Measurements from ENCODE around the gene DNAJC7. TPM values are rescaled to one million over a fixed set of nuclear protein-coding genes. Genes with fewer than 3 reads are reported as not detected.

The DNAJC7 gene
- total RNA-seq, 1 donor from 2014 or later, result 124 TPM

DNA sequence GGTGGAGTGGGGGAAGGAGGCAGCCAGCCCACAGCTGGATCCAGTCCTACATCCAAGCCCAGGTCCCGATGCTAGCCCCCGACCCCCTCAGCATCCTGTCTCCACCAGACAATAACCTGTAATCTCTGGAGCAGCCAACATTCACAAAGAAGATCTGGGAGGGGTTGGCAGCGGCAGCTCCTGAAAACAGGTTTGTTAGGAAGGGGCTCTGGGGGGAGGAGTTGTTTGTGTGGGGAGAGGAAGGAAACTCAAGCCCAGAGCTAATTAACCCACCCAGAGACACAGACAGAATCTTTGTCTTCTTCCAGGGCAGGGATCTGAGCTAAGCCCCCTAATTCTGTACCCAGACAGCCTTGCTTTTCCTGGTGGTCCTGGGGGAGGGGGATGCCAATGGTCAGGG, 37.8 kb upstream of the DNAJC7 start:
- DNase-seq, result no peak
- no peaks in the 10 kb centered on the region for H3K4me1 Mint-ChIP-seq (ENCODE audit: low read depth, unreplicated experiment)
- TF ChIP-seq, protein P1, sequence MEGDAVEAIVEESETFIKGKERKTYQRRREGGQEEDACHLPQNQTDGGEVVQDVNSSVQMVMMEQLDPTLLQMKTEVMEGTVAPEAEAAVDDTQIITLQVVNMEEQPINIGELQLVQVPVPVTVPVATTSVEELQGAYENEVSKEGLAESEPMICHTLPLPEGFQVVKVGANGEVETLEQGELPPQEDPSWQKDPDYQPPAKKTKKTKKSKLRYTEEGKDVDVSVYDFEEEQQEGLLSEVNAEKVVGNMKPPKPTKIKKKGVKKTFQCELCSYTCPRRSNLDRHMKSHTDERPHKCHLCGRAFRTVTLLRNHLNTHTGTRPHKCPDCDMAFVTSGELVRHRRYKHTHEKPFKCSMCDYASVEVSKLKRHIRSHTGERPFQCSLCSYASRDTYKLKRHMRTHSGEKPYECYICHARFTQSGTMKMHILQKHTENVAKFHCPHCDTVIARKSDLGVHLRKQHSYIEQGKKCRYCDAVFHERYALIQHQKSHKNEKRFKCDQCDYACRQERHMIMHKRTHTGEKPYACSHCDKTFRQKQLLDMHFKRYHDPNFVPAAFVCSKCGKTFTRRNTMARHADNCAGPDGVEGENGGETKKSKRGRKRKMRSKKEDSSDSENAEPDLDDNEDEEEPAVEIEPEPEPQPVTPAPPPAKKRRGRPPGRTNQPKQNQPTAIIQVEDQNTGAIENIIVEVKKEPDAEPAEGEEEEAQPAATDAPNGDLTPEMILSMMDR (IDR thresholded peaks at IDR 0.05; ENCODE audit: partially characterized antibody, unreplicated experiment), result no peak
- H3K27ac Mint-ChIP-seq (ENCODE audit: unreplicated experiment), result no peak overlapping the region
- peaks cover 17% of the 10 kb centered on the region for H3K27me3 Mint-ChIP-seq (ENCODE audit: unreplicated experiment)
- H3K9me3 Mint-ChIP-seq (ENCODE audit: unreplicated experiment), result peaks cover 2% of the 10 kb centered on the region
- H3K36me3 Mint-ChIP-seq (ENCODE audit: unreplicated experiment), result no peaks in the 10 kb centered on the region
- H3K4me3 Mint-ChIP-seq (ENCODE audit: unreplicated experiment), result no peak overlapping the region

- H3K4me1 Mint-ChIP-seq (ENCODE audit: low read depth, unreplicated experiment), result peaks cover 2% of the 10 kb centered on the region
- TF ChIP-seq, protein P1 (IDR thresholded peaks at IDR 0.05; ENCODE audit: partially characterized antibody, unreplicated experiment), result no peak
- no peaks in the 10 kb centered on the region for H3K36me3 Mint-ChIP-seq (ENCODE audit: unreplicated experiment)
- H3K4me3 Mint-ChIP-seq (ENCODE audit: unreplicated experiment), result no peak overlapping the region
- H3K9me3 Mint-ChIP-seq (ENCODE audit: unreplicated experiment), result peaks cover 4% of the 10 kb centered on the region
- no peak for DNase-seq
- H3K27me3 Mint-ChIP-seq (ENCODE audit: unreplicated experiment), result peaks cover 17% of the 10 kb centered on the region
- no peak overlapping the region for H3K27ac Mint-ChIP-seq (ENCODE audit: unreplicated experiment)
These were observed 36.7 kb upstream of the DNAJC7 start for GRCh38 chr17:42053731-42054500.

- no peak for DNase-seq
- TF ChIP-seq, protein P1 (IDR thresholded peaks at IDR 0.05; ENCODE audit: partially characterized antibody, unreplicated experiment), result no peak
- Mint-ChIP-seq H3K9me3 (ENCODE audit: unreplicated experiment) (peaks cover 4% of the 10 kb centered on the region), H3K36me3 (ENCODE audit: unreplicated experiment) (no peaks in the 10 kb centered on the region), H3K4me3 (ENCODE audit: unreplicated experiment) (no peak overlapping the region), H3K4me1 (ENCODE audit: low read depth, unreplicated experiment) (peaks cover 2% of the 10 kb centered on the region), H3K27me3 (ENCODE audit: unreplicated experiment) (peaks cover 17% of the 10 kb centered on the region), H3K27ac (ENCODE audit: unreplicated experiment) (no peak overlapping the region)
These were observed 35.2 kb upstream of the DNAJC7 start for GRCh38 chr17:42052346-42052877.

GRCh38 chr17:42051645-42052044, 34.4 kb upstream of the DNAJC7 start:
- TF ChIP-seq, protein P1 (IDR thresholded peaks at IDR 0.05; ENCODE audit: partially characterized antibody, unreplicated experiment), result no peak
- H3K4me1 Mint-ChIP-seq (ENCODE audit: low read depth, unreplicated experiment), result peaks cover 2% of the 10 kb centered on the region
- no peak for DNase-seq
- no peak overlapping the region for H3K27ac Mint-ChIP-seq (ENCODE audit: unreplicated experiment)
- H3K9me3 Mint-ChIP-seq (ENCODE audit: unreplicated experiment), result peaks cover 4% of the 10 kb centered on the region
- peaks cover 17% of the 10 kb centered on the region for H3K27me3 Mint-ChIP-seq (ENCODE audit: unreplicated experiment)
- H3K4me3 Mint-ChIP-seq (ENCODE audit: unreplicated experiment), result no peak overlapping the region
- H3K36me3 Mint-ChIP-seq (ENCODE audit: unreplicated experiment), result no peaks in the 10 kb centered on the region

DNA sequence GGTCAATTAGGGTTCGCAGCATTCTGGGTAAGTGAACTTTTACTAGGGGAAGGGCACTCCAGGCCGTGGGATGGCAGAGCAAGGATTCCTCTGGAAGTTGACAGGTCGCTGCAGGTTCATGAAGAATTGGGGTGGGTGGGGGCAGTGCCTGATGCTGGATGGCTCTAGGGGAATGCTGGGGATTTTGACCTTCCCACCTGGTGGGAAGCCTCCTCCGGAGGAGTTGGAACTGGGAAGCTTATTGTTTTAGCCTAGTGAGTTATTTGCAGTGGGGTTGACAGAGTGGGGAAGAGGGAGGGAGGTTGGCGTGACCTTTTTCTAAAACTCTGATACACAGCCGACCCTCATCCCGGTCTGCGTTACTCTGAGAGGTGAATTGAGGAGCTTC, 33.8 kb upstream of the DNAJC7 start:
- Mint-ChIP-seq H3K27me3 (ENCODE audit: unreplicated experiment) (peaks cover 17% of the 10 kb centered on the region), H3K9me3 (ENCODE audit: unreplicated experiment) (peaks cover 4% of the 10 kb centered on the region), H3K4me1 (ENCODE audit: low read depth, unreplicated experiment) (peaks cover 2% of the 10 kb centered on the region), H3K4me3 (ENCODE audit: unreplicated experiment) (peak overlapping the region; percentile 80), H3K36me3 (ENCODE audit: unreplicated experiment) (no peaks in the 10 kb centered on the region), H3K27ac (ENCODE audit: unreplicated experiment) (no peak overlapping the region)
- no peak for DNase-seq
- TF ChIP-seq, protein P1 (IDR thresholded peaks at IDR 0.05; ENCODE audit: partially characterized antibody, unreplicated experiment), result no peak

Data from glutamatergic neuron (in vitro differentiated cells).